K562 (cell line): ENCODE data around the gene LPAR3. TPM values are rescaled to one million over a fixed set of nuclear protein-coding genes. Genes with fewer than 3 reads are reported as not detected.

Source experiments
- ATAC-seq: fragments of 200-7000 bp; cut with Tn5 transposase; 3 replicates; pipeline ENCODE4 v1.9.1; 2020; ENCODE audit warnings: moderate library complexity
- BruUV-seq: library from RNA; stranded (reverse); fragments of 400-500 nt; replicated peaks from 2 replicates; lab custom pipeline; 2021; lab: Mats Ljungman, UMichigan
- CTCF ChIA-PET: fragments of 300-600 bp; formaldehyde crosslinking; extraction: SDS; loops from one replicate; lab custom pipeline; 2021; ENCODE audit warnings: low intra/inter-chr PET ratio; lab: Yijun Ruan, JAX
- POLR2A ChIA-PET: fragments of 300-600, 350-650 bp; sonication (Branson Sonifier 250); formaldehyde crosslinking; extraction: SDS; loops from one replicate; lab custom pipeline; 2021; ENCODE audit warnings: antibody characterized with exemption, inconsistent platforms; lab: Yijun Ruan, JAX
- DNase-seq, 4 experiments: peaks; one replicate each; pipeline versions ENCODE4 v3.0.0 to v3.0.0-alpha.2; 2011 to 2018; ENCODE audit warnings: low spot score in 3 of 4, mixed read lengths in 3 of 4; ENCODE audit errors: extremely low read depth in 1 of 4
- FAIRE-seq: peaks from 2 replicates; lab custom pipeline; 2011; peaks lifted over from hg19 to GRCh38; lab: Jason Lieb, UNC
- H2AFZ ChIP-seq: 2 replicates; pipeline ENCODE4 v1.6.0; 2011; ENCODE audit warnings: low read depth, low read length, control low read depth, inconsistent platforms
- H3K27ac ChIP-seq: fragments of 200-600 bp; 3 replicates; pipeline ENCODE4 v1.8.0; 2011; ENCODE audit warnings: low read depth, mild to moderate bottlenecking, control low read depth, inconsistent platforms, low read length, moderate library complexity, mixed read lengths; ENCODE audit errors: extremely low read depth
- H3K27me3 ChIP-seq, 2 experiments: fragments of 300-600 bp in 1 of 2; 2 replicates in 1 of 2; 3 replicates in 1 of 2; pipeline versions ENCODE4 v1.6.0 to v1.8.0; 2011; ENCODE audit warnings: inconsistent platforms in 2 of 2, low read length in 2 of 2, mild to moderate bottlenecking in 1 of 2, mixed read lengths in 1 of 2, moderate library complexity in 1 of 2; ENCODE audit not compliant: control insufficient read depth in 2 of 2, insufficient read depth in 2 of 2
- H3K36me3 ChIP-seq: fragments of 300-600 bp; 3 replicates; pipeline ENCODE4 v1.8.0; 2011; ENCODE audit warnings: mild to moderate bottlenecking, low read length, inconsistent platforms; ENCODE audit not compliant: control insufficient read depth, insufficient read depth
- H3K4me1 ChIP-seq, 2 experiments: fragments of 200-600 bp in 1 of 2; replicated peaks in 1 of 2; 2 replicates in 1 of 2; 3 replicates in 1 of 2; pipeline versions ENCODE4 v1.5.1 to v1.8.0; 2011; ENCODE audit warnings: inconsistent platforms in 2 of 2, low read length in 2 of 2, mild to moderate bottlenecking in 1 of 2, mixed read lengths in 1 of 2, moderate library complexity in 1 of 2; ENCODE audit not compliant: control insufficient read depth in 2 of 2, insufficient read depth in 2 of 2
- H3K4me2 ChIP-seq: 2 replicates; pipeline ENCODE4 v1.6.1; 2011; ENCODE audit warnings: low read length, control low read depth, inconsistent platforms, mixed read lengths; ENCODE audit not compliant: insufficient read depth
- H3K4me3 ChIP-seq: fragments of 200-600 bp; sonication (generic), shearing (Covaris generic); 2 replicates; pipeline ENCODE4 v1.5.1; 2016; ENCODE audit warnings: control low read depth, inconsistent platforms
- H3K79me2 ChIP-seq: fragments of 200-600 bp; 3 replicates; pipeline ENCODE4 v1.8.0; 2011; ENCODE audit warnings: low read length, inconsistent platforms; ENCODE audit not compliant: control insufficient read depth, insufficient read depth
- H3K9ac ChIP-seq, 2 experiments: 2 replicates each; pipeline versions ENCODE4 v1.6.0 to v1.6.1; 2011; ENCODE audit warnings: low read depth in 2 of 2, low read length in 2 of 2, control low read depth in 1 of 2, inconsistent platforms in 1 of 2, mild to moderate bottlenecking in 1 of 2, mixed read lengths in 1 of 2; ENCODE audit not compliant: insufficient read depth in 1 of 2
- H3K9me1 ChIP-seq: one replicate; pipeline ENCODE4 v1.6.0; 2011; ENCODE audit warnings: inconsistent platforms, mild to moderate bottlenecking, low read length, moderate library complexity; ENCODE audit not compliant: control insufficient read depth, insufficient read depth
- H3K9me3 ChIP-seq: replicated peaks from 2 replicates; pipeline ENCODE4 v1.5.1; 2011; ENCODE audit warnings: low read depth, low read length, inconsistent platforms; ENCODE audit not compliant: control insufficient read depth, insufficient read depth
- H4K20me1 ChIP-seq: replicated peaks from 2 replicates; pipeline ENCODE4 v1.6.1; 2011; ENCODE audit warnings: low read length, inconsistent platforms, mixed read lengths; ENCODE audit not compliant: control insufficient read depth, insufficient read depth
- CBFA2T3 ChIP-seq: fragments of 450-650 bp; IDR thresholded peaks from 2 replicates; pipeline ENCODE4 v1.6.1; 2017
- CEBPZ ChIP-seq: fragments of 150-350 bp; IDR thresholded peaks from 2 replicates; pipeline ENCODE4 v1.6.1; 2014; ENCODE audit warnings: low read depth, mild to moderate bottlenecking, low read length, borderline replicate concordance
- CHD2 ChIP-seq: IDR thresholded peaks from 2 replicates; pipeline ENCODE4 v1.6.1; 2011; ENCODE audit warnings: low read depth, low read length
- CREB3 ChIP-seq: fragments of 450-650 bp; conservative IDR thresholded peaks from 2 replicates; pipeline ENCODE4 v1.6.1; 2016; ENCODE audit warnings: missing genetic modification characterization, low read depth, mild to moderate bottlenecking, missing compliant biosample characterization, moderate library complexity
- CTBP1 ChIP-seq: fragments of 450-650 bp; IDR thresholded peaks from 2 replicates; pipeline ENCODE4 v1.6.1; 2016; ENCODE audit warnings: borderline replicate concordance
- EHMT2 ChIP-seq: fragments of 450-650 bp; IDR thresholded peaks from 2 replicates; pipeline ENCODE4 v1.6.1; 2018; ENCODE audit warnings: antibody characterized with exemption
- GMEB1 ChIP-seq: fragments of 250-450 bp; sonication (Bioruptor Pico); IDR thresholded peaks from 2 replicates; pipeline ENCODE4 v1.4.0; 2020; ENCODE audit warnings: mild to moderate bottlenecking
- HMG20B ChIP-seq: fragments of 250-450 bp; sonication (Bioruptor Pico); IDR thresholded peaks from 2 replicates; pipeline ENCODE4 v1.5.0; 2021; ENCODE audit warnings: mild to moderate bottlenecking
- RUNX1 ChIP-seq: sonication (generic); IDR thresholded peaks from 2 replicates; pipeline ENCODE4 v1.6.1; 2016; ENCODE audit warnings: antibody characterized with exemption, low read depth
- SAFB ChIP-seq: fragments of 200-400 bp; formaldehyde crosslinking; IDR thresholded peaks from 2 replicates; pipeline ENCODE4 v1.6.1; 2017; ENCODE audit warnings: low read depth, low read length, borderline replicate concordance
- TFE3 ChIP-seq: fragments of 450-650 bp; formaldehyde crosslinking; IDR thresholded peaks from 2 replicates; pipeline ENCODE4 v1.4.0; 2020; ENCODE audit warnings: mild to moderate bottlenecking, mixed read lengths
- U2AF2 ChIP-seq: fragments of 200-400 bp; formaldehyde crosslinking; optimal IDR thresholded peaks from 2 replicates; pipeline ENCODE3; 2017; ENCODE audit warnings: low read depth, mild to moderate bottlenecking, low read length
- XRCC3 ChIP-seq: fragments of 450-650 bp; IDR thresholded peaks from 2 replicates; pipeline ENCODE4 v1.6.1; 2017; ENCODE audit warnings: mild to moderate bottlenecking, moderate library complexity
- ZBTB8A ChIP-seq: fragments of 450-650 bp; IDR thresholded peaks from 2 replicates; pipeline ENCODE4 v1.6.1; 2018; ENCODE audit warnings: mild to moderate bottlenecking, moderate library complexity; ENCODE audit not compliant: partially characterized antibody
- ZFX ChIP-seq: sonication (generic); formaldehyde crosslinking; IDR thresholded peaks from 2 replicates; pipeline ENCODE4 v1.8.0; 2022; ENCODE audit warnings: mild to moderate bottlenecking, missing genetic modification reagents, moderate library complexity
- ZNF830 ChIP-seq: fragments of 250-450 bp; sonication (Bioruptor Pico); IDR thresholded peaks from 2 replicates; pipeline ENCODE4 v1.5.0; 2021; ENCODE audit warnings: mild to moderate bottlenecking
- WGBS: fragments of 100-300 bp; shearing (Covaris generic); methylation state at CpG from one replicate; pipeline ENCODE4 v1.1.6; 2016; ENCODE audit warnings: low coverage, mixed read lengths; ENCODE audit not compliant: insufficient coverage; ENCODE audit errors: missing lambda C conversion rate; 5-methylcytosine and 5-hydroxymethylcytosine counted together
- in situ Hi-C: fragments of 300-500 bp; cut with MboI; formaldehyde crosslinking; loops from 4 replicates; pipeline ENCODE4 v1.15.0; 2018; ENCODE audit warnings: inconsistent platforms, mixed read lengths
- intact Hi-C: fragments of 100-400 bp; cut with micrococcal nuclease; formaldehyde crosslinking; loops from 2 replicates; pipeline ENCODE4 v1.14.2; 2022
- polyA plus RNA-seq, 8 experiments: library from polyadenylated mRNA; depleted of rRNA in 4 of 8; stranded (reverse) in 5 of 8; unstranded in 3 of 8; fragments of >200 nt; fragmentation: Nextera tagmentation in 2 of 8; fragmentation: Illumina TruSeq in 1 of 8; extraction: Ambion mirVana in 2 of 8; extraction: Trizol in 1 of 8; gene quantifications; 2 replicates each; pipeline versions ENCODE4 v1.2.1 to v1.2.3, GENCODE V29; 2011 to 2014; ENCODE audit warnings: inconsistent platforms in 1 of 8, missing spikeins in 1 of 8
- total RNA-seq, 7 experiments: library from RNA; depleted of rRNA in 6 of 7; stranded (reverse); fragments of >200 nt in 6 of 7; fragmentation: Illumina TruSeq in 2 of 7; extraction: Trizol in 2 of 7; gene quantifications; 2 replicates each; pipeline versions ENCODE4 v1.2.1 to v1.2.3, GENCODE V29; 2011 to 2021; ENCODE audit warnings: low replicate concordance in 1 of 7

LPAR3 gene
- total and polyA plus RNA-seq, 9 of the 15 experiments (the other 6 are each of a cell fraction or from before 2014, with no cell fraction given): 0.11 TPM; not detected in 8

GRCh38 chr1:84872696-84873355 is 20.2 kb downstream of the LPAR3 start:
- Histone ChIP-seq H3K4me1 (no peaks in the 10 kb centered on the region), H3K79me2 (no peaks in the 10 kb centered on the region), H4K20me1 (no peaks in the 10 kb centered on the region), H3K9me3 (no peaks in the 10 kb centered on the region), H3K4me2 (no peak overlapping the region), H2AFZ (no peak overlapping the region), H3K27me3 (no peaks in the 10 kb centered on the region), H3K4me3 (no peak overlapping the region), H3K36me3 (no peaks in the 10 kb centered on the region), H3K9me1 (no peaks in the 10 kb centered on the region), H3K27ac (no peak overlapping the region), H3K9ac (no peak overlapping the region)
- no peak for DNase-seq
- intact Hi-C loops (no loop called here), in situ Hi-C loops (no loop called here)
- ChIA-PET POLR2A (interaction anchor here (0.6 kb wide), 1 partner anchor 72 kb away, joined by 3 read pairs; no protein-coding TSS in a partner anchor), CTCF (no interaction called here)
- WGBS: 0% methylated on average over 9 of the region's 9 CpGs
- ATAC-seq: no peak
- BruUV-seq: no TSS peak
- no peak for FAIRE-seq
- TF ChIP-seq CEBPZ (no peak), TFE3 (CRISPR knock-in tag) (no peak), ZFX (CRISPR knock-in tag) (no peak), ZNF830 (CRISPR knock-in tag) (no peak), ZBTB8A (no peak), U2AF2 (no peak), CHD2 (no peak), CREB3 (no peak), HMG20B (no peak), EHMT2 (no peak), CTBP1 (no peak), SAFB (no peak), CBFA2T3 (no peak), RUNX1 (no peak), GMEB1 (CRISPR knock-in tag) (no peak), XRCC3 (no peak)
